H1 (cell line): ENCODE measurements around the gene TOP2A. TPM values are rescaled to one million over a fixed set of nuclear protein-coding genes. Genes with fewer than 3 reads are reported as not detected.

Experiments used
- ASH2L ChIP-seq: fragments of 200-600, 300-600 bp; sonication (generic); IDR thresholded peaks from one replicate; pipeline ENCODE4 v1.7.1; 2017; ENCODE audit warnings: low read length
- CTCF ChIP-seq, 3 experiments: IDR thresholded peaks; 1 replicate in 2 of 3; 2 replicates in 1 of 3; pipeline versions ENCODE4 v1.5.1 to v1.6.1; 2011; ENCODE audit warnings: low read length in 3 of 3, mild to moderate bottlenecking in 3 of 3, inconsistent platforms in 2 of 3, low read depth in 1 of 3, moderate library complexity in 1 of 3; ENCODE audit not compliant: insufficient read depth in 1 of 3; ENCODE audit errors: control extremely low read depth in 1 of 3
- MAX ChIP-seq: IDR thresholded peaks from 2 replicates; pipeline ENCODE4 v1.6.1; 2012; ENCODE audit warnings: inconsistent platforms
- NANOG ChIP-seq: IDR thresholded peaks from 2 replicates; pipeline ENCODE4 v1.6.1; 2011; ENCODE audit warnings: low read length, low read depth, mild to moderate bottlenecking, inconsistent platforms; ENCODE audit not compliant: insufficient read depth, poor library complexity, severe bottlenecking
- NRF1 ChIP-seq: IDR thresholded peaks from 2 replicates; pipeline ENCODE4 v1.6.1; 2011; ENCODE audit warnings: mild to moderate bottlenecking, low read depth, low read length, improper control_type of control experiment
- SP2 ChIP-seq: IDR thresholded peaks from 2 replicates; pipeline ENCODE4 v1.6.1; 2012; ENCODE audit warnings: mild to moderate bottlenecking, low read length, inconsistent platforms
- polyA plus RNA-seq, 7 experiments: library from polyadenylated mRNA; depleted of rRNA in 3 of 7; stranded (reverse) in 5 of 7; unstranded in 2 of 7; fragments of >200 nt in 5 of 7; fragments of 200-250 nt in 2 of 7; gene quantifications; 1 replicate in 5 of 7; 2 replicates in 1 of 7; 4 replicates in 1 of 7; pipeline versions ENCODE4 v1.2.1 to v1.2.3, GENCODE V29; 2011 to 2013; ENCODE audit warnings: missing spikeins in 2 of 7, mixed read lengths in 2 of 7
- total RNA-seq: library from RNA; stranded (reverse); fragmentation: NEBNext Ultra II Directional; extraction: Animal tissue kit (Norgen Biotek cat#: 25700); gene quantifications from 2 replicates; pipeline ENCODE4 v1.2.1, GENCODE V29; 2021
- TF ChIP-seq, protein P1 (sequence below): fragments of 300-600 bp; sonication (generic); IDR thresholded peaks from 2 replicates; pipeline ENCODE4 v1.7.1; 2012; ENCODE audit warnings: low read length, moderate library complexity, mild to moderate bottlenecking, inconsistent platforms; ENCODE audit not compliant: insufficient replicate concordance

The TOP2A gene
- total and polyA plus RNA-seq, 2 of the 8 experiments (the other 6 are each of a cell fraction or from before 2014, with no cell fraction given), result 83.1 to 291 TPM

GRCh38 chr17:40417609-40418427 lies at the start of gene TOP2A (continued):
- TF ChIP-seq CTCF (IDR thresholded peaks at IDR 0.05; ENCODE audit: control extremely low read depth in 1 of 3, insufficient read depth in 1 of 3, low read depth in 1 of 3, low read length in 3 of 3), result no peak
- TF ChIP-seq, protein P1, sequence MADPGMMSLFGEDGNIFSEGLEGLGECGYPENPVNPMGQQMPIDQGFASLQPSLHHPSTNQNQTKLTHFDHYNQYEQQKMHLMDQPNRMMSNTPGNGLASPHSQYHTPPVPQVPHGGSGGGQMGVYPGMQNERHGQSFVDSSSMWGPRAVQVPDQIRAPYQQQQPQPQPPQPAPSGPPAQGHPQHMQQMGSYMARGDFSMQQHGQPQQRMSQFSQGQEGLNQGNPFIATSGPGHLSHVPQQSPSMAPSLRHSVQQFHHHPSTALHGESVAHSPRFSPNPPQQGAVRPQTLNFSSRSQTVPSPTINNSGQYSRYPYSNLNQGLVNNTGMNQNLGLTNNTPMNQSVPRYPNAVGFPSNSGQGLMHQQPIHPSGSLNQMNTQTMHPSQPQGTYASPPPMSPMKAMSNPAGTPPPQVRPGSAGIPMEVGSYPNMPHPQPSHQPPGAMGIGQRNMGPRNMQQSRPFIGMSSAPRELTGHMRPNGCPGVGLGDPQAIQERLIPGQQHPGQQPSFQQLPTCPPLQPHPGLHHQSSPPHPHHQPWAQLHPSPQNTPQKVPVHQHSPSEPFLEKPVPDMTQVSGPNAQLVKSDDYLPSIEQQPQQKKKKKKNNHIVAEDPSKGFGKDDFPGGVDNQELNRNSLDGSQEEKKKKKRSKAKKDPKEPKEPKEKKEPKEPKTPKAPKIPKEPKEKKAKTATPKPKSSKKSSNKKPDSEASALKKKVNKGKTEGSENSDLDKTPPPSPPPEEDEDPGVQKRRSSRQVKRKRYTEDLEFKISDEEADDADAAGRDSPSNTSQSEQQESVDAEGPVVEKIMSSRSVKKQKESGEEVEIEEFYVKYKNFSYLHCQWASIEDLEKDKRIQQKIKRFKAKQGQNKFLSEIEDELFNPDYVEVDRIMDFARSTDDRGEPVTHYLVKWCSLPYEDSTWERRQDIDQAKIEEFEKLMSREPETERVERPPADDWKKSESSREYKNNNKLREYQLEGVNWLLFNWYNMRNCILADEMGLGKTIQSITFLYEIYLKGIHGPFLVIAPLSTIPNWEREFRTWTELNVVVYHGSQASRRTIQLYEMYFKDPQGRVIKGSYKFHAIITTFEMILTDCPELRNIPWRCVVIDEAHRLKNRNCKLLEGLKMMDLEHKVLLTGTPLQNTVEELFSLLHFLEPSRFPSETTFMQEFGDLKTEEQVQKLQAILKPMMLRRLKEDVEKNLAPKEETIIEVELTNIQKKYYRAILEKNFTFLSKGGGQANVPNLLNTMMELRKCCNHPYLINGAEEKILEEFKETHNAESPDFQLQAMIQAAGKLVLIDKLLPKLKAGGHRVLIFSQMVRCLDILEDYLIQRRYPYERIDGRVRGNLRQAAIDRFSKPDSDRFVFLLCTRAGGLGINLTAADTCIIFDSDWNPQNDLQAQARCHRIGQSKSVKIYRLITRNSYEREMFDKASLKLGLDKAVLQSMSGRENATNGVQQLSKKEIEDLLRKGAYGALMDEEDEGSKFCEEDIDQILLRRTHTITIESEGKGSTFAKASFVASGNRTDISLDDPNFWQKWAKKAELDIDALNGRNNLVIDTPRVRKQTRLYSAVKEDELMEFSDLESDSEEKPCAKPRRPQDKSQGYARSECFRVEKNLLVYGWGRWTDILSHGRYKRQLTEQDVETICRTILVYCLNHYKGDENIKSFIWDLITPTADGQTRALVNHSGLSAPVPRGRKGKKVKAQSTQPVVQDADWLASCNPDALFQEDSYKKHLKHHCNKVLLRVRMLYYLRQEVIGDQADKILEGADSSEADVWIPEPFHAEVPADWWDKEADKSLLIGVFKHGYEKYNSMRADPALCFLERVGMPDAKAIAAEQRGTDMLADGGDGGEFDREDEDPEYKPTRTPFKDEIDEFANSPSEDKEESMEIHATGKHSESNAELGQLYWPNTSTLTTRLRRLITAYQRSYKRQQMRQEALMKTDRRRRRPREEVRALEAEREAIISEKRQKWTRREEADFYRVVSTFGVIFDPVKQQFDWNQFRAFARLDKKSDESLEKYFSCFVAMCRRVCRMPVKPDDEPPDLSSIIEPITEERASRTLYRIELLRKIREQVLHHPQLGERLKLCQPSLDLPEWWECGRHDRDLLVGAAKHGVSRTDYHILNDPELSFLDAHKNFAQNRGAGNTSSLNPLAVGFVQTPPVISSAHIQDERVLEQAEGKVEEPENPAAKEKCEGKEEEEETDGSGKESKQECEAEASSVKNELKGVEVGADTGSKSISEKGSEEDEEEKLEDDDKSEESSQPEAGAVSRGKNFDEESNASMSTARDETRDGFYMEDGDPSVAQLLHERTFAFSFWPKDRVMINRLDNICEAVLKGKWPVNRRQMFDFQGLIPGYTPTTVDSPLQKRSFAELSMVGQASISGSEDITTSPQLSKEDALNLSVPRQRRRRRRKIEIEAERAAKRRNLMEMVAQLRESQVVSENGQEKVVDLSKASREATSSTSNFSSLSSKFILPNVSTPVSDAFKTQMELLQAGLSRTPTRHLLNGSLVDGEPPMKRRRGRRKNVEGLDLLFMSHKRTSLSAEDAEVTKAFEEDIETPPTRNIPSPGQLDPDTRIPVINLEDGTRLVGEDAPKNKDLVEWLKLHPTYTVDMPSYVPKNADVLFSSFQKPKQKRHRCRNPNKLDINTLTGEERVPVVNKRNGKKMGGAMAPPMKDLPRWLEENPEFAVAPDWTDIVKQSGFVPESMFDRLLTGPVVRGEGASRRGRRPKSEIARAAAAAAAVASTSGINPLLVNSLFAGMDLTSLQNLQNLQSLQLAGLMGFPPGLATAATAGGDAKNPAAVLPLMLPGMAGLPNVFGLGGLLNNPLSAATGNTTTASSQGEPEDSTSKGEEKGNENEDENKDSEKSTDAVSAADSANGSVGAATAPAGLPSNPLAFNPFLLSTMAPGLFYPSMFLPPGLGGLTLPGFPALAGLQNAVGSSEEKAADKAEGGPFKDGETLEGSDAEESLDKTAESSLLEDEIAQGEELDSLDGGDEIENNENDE, result no peak
- TF ChIP-seq ASH2L, result peak; percentile 72
- TF ChIP-seq NRF1, result no peak
- TF ChIP-seq SP2, result peak; percentile 95
- no peak for TF ChIP-seq NANOG
- peak; percentile 19; the same call in 1 of the 2 replicates for TF ChIP-seq MAX
